ENCODE results near the gene CDCA7. TPM values are rescaled to one million over a fixed set of nuclear protein-coding genes. Genes with fewer than 3 reads are reported as not detected.

CDCA7 gene
- total RNA-seq, 1 donor, result 6.2 TPM

- DNase-seq (ENCODE audit: low read depth), result no peak
- peak; percentile 28 for TF ChIP-seq CTCF (IDR thresholded peaks at IDR 0.05; ENCODE audit: insufficient read depth, low read length)
- no peak overlapping the region for H3K4me3 ChIP-seq (ENCODE audit: low read depth, low read length)
These were observed 46.1 kb downstream of the CDCA7 start for GRCh38 chr2:173400760-173401159.

GRCh38 chr2:173401716-173402326 lies 47.1 kb downstream of the CDCA7 start:
- peak overlapping the region; percentile 43 for H3K4me3 ChIP-seq (ENCODE audit: low read depth, low read length)
- peak; percentile 9 for DNase-seq (ENCODE audit: low read depth)
- TF ChIP-seq CTCF (IDR thresholded peaks at IDR 0.05; ENCODE audit: insufficient read depth, low read length), result no peak

- peak; percentile 86 for DNase-seq (ENCODE audit: low read depth)
- peak; percentile 88 for TF ChIP-seq CTCF (IDR thresholded peaks at IDR 0.05; ENCODE audit: insufficient read depth, low read length)
- peak overlapping the region; percentile 43 for H3K4me3 ChIP-seq (ENCODE audit: low read depth, low read length)
These were observed 47.8 kb downstream of the CDCA7 start for GRCh38 chr2:173402405-173402974.

- no peak for DNase-seq (ENCODE audit: low read depth)
- no peak for TF ChIP-seq CTCF (IDR thresholded peaks at IDR 0.05; ENCODE audit: insufficient read depth, low read length)
- H3K4me3 ChIP-seq (ENCODE audit: low read depth, low read length), result no peak overlapping the region
These were observed 50.4 kb downstream of the CDCA7 start for GRCh38 chr2:173404841-173405750.

GRCh38 chr2:173407176-173407575 lies 52.5 kb downstream of the CDCA7 start:
- TF ChIP-seq CTCF (IDR thresholded peaks at IDR 0.05; ENCODE audit: insufficient read depth, low read length), result no peak
- DNase-seq (ENCODE audit: low read depth), result no peak
- no peak overlapping the region for H3K4me3 ChIP-seq (ENCODE audit: low read depth, low read length)

GRCh38 chr2:173407646-173408045 lies 53.0 kb downstream of the CDCA7 start:
- DNase-seq (ENCODE audit: low read depth), result no peak
- no peak overlapping the region for H3K4me3 ChIP-seq (ENCODE audit: low read depth, low read length)
- TF ChIP-seq CTCF (IDR thresholded peaks at IDR 0.05; ENCODE audit: insufficient read depth, low read length), result no peak

Measured in fibroblast of the aortic adventitia (primary cell).